IMR-90 (cell line): Measurements from ENCODE around the gene RFX4. TPM values are rescaled to one million over a fixed set of nuclear protein-coding genes. Genes with fewer than 3 reads are reported as not detected.

ENCODE experiments used
- ATAC-seq: fragments of 200-7000 bp; cut with Tn5 transposase; 2 replicates; pipeline ENCODE4 v1.9.1; 2020; ENCODE audit warnings: low read depth, mild to moderate bottlenecking, moderate library complexity
- BruUV-seq: library from RNA; stranded (reverse); fragments of 400-500 nt; replicated peaks from 2 replicates; lab custom pipeline; 2021; lab: Mats Ljungman, UMichigan
- CTCF ChIA-PET: fragments of 300-600 bp; formaldehyde crosslinking; extraction: SDS; loops from one replicate; lab custom pipeline; 2021; ENCODE audit warnings: antibody characterized with exemption; lab: Yijun Ruan, JAX
- POLR2A ChIA-PET: fragments of 300-600 bp; sonication (Branson Sonifier 250); formaldehyde crosslinking; loops from one replicate; lab custom pipeline; 2022; ENCODE audit warnings: antibody characterized with exemption; ENCODE audit not compliant: unreplicated experiment; lab: Charles Lee
- DNase-seq: peaks from one replicate; pipeline ENCODE4 v3.0.0; 2013
- H2AFZ ChIP-seq: replicated peaks from 2 replicates; pipeline ENCODE3; 2013; ENCODE audit warnings: low read length, mild to moderate bottlenecking; ENCODE audit not compliant: poor library complexity
- H2AK5ac ChIP-seq: 2 replicates; pipeline ENCODE4 v1.6.1; 2013; ENCODE audit warnings: low read depth, low read length, inconsistent platforms
- H2AK9ac ChIP-seq: replicated peaks from 2 replicates; pipeline ENCODE3; 2013; ENCODE audit warnings: mild to moderate bottlenecking, low read depth, low read length, moderate library complexity; ENCODE audit not compliant: poor library complexity
- H2BK120ac ChIP-seq: 2 replicates; pipeline ENCODE4 v1.6.1; 2013; ENCODE audit warnings: low read depth, low read length, inconsistent platforms
- H2BK15ac ChIP-seq: 3 replicates; pipeline ENCODE4 v1.6.1; 2013; ENCODE audit warnings: low read depth, low read length, inconsistent platforms
- H2BK20ac ChIP-seq: 2 replicates; pipeline ENCODE4 v1.6.1; 2013; ENCODE audit warnings: low read depth, mild to moderate bottlenecking, inconsistent platforms, low read length, moderate library complexity
- H2BK5ac ChIP-seq: 2 replicates; pipeline ENCODE4 v1.6.1; 2013; ENCODE audit warnings: mild to moderate bottlenecking, low read depth, low read length, inconsistent platforms; ENCODE audit not compliant: poor library complexity, severe bottlenecking
- H3K14ac ChIP-seq: replicated peaks from 2 replicates; pipeline ENCODE4 v1.6.1; 2013; ENCODE audit warnings: low read depth, low read length, inconsistent platforms
- H3K18ac ChIP-seq: 2 replicates; pipeline ENCODE4 v1.6.1; 2013; ENCODE audit warnings: low read depth, low read length, control low read depth
- H3K23ac ChIP-seq: 2 replicates; pipeline ENCODE4 v1.6.1; 2013; ENCODE audit warnings: low read depth, low read length, inconsistent platforms
- H3K27ac ChIP-seq: 2 replicates; pipeline ENCODE4 v1.5.1; 2013; ENCODE audit warnings: mild to moderate bottlenecking, control low read depth, low read length; ENCODE audit not compliant: insufficient read depth
- H3K27me3 ChIP-seq: 2 replicates; pipeline ENCODE4 v1.6.1; 2013; ENCODE audit warnings: low read length; ENCODE audit not compliant: control insufficient read depth, insufficient read depth
- H3K36me3 ChIP-seq: 2 replicates; pipeline ENCODE4 v1.6.1; 2013; ENCODE audit warnings: low read length, mixed read lengths; ENCODE audit not compliant: control insufficient read depth, insufficient read depth
- H3K4ac ChIP-seq: 2 replicates; pipeline ENCODE4 v1.6.1; 2013; ENCODE audit warnings: low read depth, low read length, inconsistent platforms
- H3K4me1 ChIP-seq: 2 replicates; pipeline ENCODE4 v1.6.1; 2013; ENCODE audit warnings: low read length, mixed read lengths; ENCODE audit not compliant: control insufficient read depth, insufficient read depth
- H3K4me2 ChIP-seq: 2 replicates; pipeline ENCODE4 v1.6.1; 2013; ENCODE audit warnings: low read depth, mild to moderate bottlenecking, control low read depth, low read length, moderate library complexity
- H3K4me3 ChIP-seq: 2 replicates; pipeline ENCODE4 v1.5.1; 2013; ENCODE audit warnings: low read depth, mild to moderate bottlenecking, control low read depth, low read length, moderate library complexity; ENCODE audit not compliant: insufficient read depth
- H3K56ac ChIP-seq: 2 replicates; pipeline ENCODE4 v1.6.1; 2013; ENCODE audit warnings: low read length, inconsistent platforms; ENCODE audit not compliant: insufficient read depth; ENCODE audit errors: extremely low read depth
- H3K79me1 ChIP-seq, 2 experiments: 2 replicates each; pipeline ENCODE4 v1.6.1; 2013; ENCODE audit warnings: low read length in 2 of 2, inconsistent platforms in 1 of 2, low read depth in 1 of 2
- H3K9ac ChIP-seq: 2 replicates; pipeline ENCODE4 v1.6.1; 2013; ENCODE audit warnings: low read depth, low read length, control low read depth
- H3K9me1 ChIP-seq: 2 replicates; pipeline ENCODE4 v1.6.1; 2013; ENCODE audit warnings: low read length, inconsistent platforms; ENCODE audit not compliant: insufficient read depth
- H3K9me3 ChIP-seq: 2 replicates; pipeline ENCODE4 v1.6.1; 2013; ENCODE audit warnings: low read length; ENCODE audit not compliant: control insufficient read depth, insufficient read depth
- H4K20me1 ChIP-seq: 2 replicates; pipeline ENCODE4 v1.6.1; 2013; ENCODE audit warnings: low read length, inconsistent platforms; ENCODE audit not compliant: insufficient read depth
- H4K5ac ChIP-seq: 2 replicates; pipeline ENCODE4 v1.6.1; 2013; ENCODE audit warnings: mild to moderate bottlenecking, low read depth, low read length, control low read depth
- H4K8ac ChIP-seq, 2 experiments: 2 replicates each; pipeline ENCODE4 v1.6.1; 2013; ENCODE audit warnings: low read depth in 2 of 2, low read length in 2 of 2, control low read depth in 1 of 2, inconsistent platforms in 1 of 2
- H4K91ac ChIP-seq: 2 replicates; pipeline ENCODE4 v1.6.1; 2013; ENCODE audit warnings: low read depth, low read length, inconsistent platforms; ENCODE audit not compliant: insufficient read depth
- CEBPB ChIP-seq: IDR thresholded peaks from 2 replicates; pipeline ENCODE4 v1.6.1; 2012; ENCODE audit warnings: low read depth, low read length, improper control_type of control experiment
- MXI1 ChIP-seq: IDR thresholded peaks from 2 replicates; pipeline ENCODE4 v1.6.1; 2012; ENCODE audit warnings: low read depth, mild to moderate bottlenecking, low read length, moderate library complexity, borderline replicate concordance
- SMC3 ChIP-seq: fragments of 150-350 bp; IDR thresholded peaks from 2 replicates; pipeline ENCODE4 v1.6.1; 2016; ENCODE audit warnings: low read depth, mild to moderate bottlenecking, antibody characterized with exemption, low read length, moderate library complexity
- WGBS, 2 experiments: methylation state at CpG; one replicate each; pipeline versions ENCODE4 v1.1.5 to v1.1.7; 2013; ENCODE audit warnings: missing lambda C conversion rate in 2 of 2; ENCODE audit not compliant: insufficient read length in 1 of 2; ENCODE audit errors: extremely low coverage in 2 of 2; 5-methylcytosine and 5-hydroxymethylcytosine counted together
- dilution Hi-C: fragments of 300-500 bp; cut with HindIII; formaldehyde crosslinking; loops from one replicate; pipeline ENCODE4 v1.14.3; 2018; ENCODE audit warnings: low sequenced_read_pairs; ENCODE audit not compliant: unreplicated experiment
- in situ Hi-C: fragments of 300-500 bp; cut with MboI; formaldehyde crosslinking; loops from 3 replicates; pipeline ENCODE4 v1.14.3; 2019; ENCODE audit warnings: low sequenced_read_pairs, inconsistent platforms, mixed read lengths
- intact Hi-C: fragments of 100-400 bp; cut with micrococcal nuclease; formaldehyde crosslinking; loops from 2 replicates; pipeline ENCODE4 v1.10.0; 2022
- polyA plus RNA-seq, 3 experiments: library from polyadenylated mRNA; depleted of rRNA; stranded (reverse); fragments of >200 nt; gene quantifications; 2 replicates each; pipeline ENCODE4 v1.2.3, GENCODE V29; 2012; ENCODE audit warnings: low replicate concordance in 1 of 3
- total RNA-seq: library from RNA; depleted of rRNA; stranded (reverse); fragments of >200 nt; gene quantifications from 2 replicates; pipeline ENCODE4 v1.2.3, GENCODE V29; 2012
- TF ChIP-seq, protein P1 (sequence below): fragments of 150-350 bp; IDR thresholded peaks from 2 replicates; pipeline ENCODE4 v1.6.1; 2017; ENCODE audit warnings: mild to moderate bottlenecking, antibody characterized with exemption, low read length, low read depth

The RFX4 gene
- total and polyA plus RNA-seq, 2 of the 4 experiments (the other 2 are of a cell fraction) = not detected

DNA sequence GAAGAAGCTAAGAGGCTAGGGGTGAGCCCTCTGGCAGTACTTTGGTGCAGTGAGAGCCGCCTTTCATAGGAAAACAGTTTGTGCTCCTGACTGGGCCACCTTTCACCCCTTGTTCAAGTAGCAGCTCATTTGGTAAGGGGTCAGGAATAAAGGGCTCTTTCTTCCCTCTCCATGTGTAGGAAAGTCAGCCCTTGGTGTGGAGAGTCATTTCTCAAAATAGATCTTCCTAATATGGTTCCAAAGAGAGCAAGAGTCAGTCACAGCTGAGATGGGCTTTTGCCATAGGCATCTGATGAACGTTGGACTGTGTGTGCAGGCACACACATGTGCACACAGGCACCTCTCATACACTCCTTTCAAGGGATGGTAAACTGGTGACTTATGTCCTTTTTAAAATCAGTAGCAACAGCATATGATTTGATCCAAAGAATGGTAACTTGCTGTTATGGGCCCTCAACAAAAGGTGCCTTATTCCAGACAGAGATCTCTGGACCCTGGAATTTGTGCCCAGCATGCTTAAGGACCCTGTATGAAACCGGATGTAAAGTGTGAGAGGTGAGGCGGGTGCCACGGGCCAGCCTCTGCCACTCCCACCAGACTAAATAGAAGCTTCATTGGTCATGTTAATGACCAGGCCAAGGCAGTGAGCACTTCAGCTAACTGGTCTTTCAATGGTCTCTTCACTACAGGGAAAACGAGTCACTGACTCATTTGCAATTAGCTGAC is 175.0 kb downstream of the RFX4 start:
- H3K18ac ChIP-seq = no peak overlapping the region
- no peak overlapping the region for H2BK5ac ChIP-seq
- DNase-seq (no peak), ATAC-seq (no peak)
- no peaks in the 10 kb centered on the region for H4K20me1 ChIP-seq
- intact Hi-C loops (no loop called here), in situ Hi-C loops (no loop called here), dilution Hi-C loops (no loop called here)
- no peaks in the 10 kb centered on the region for H3K9me1 ChIP-seq
- no peak overlapping the region for H2AK5ac ChIP-seq
- no peak overlapping the region for H3K23ac ChIP-seq
- no peaks in the 10 kb centered on the region for H3K4me1 ChIP-seq
- no peak overlapping the region for H2BK15ac ChIP-seq
- H3K56ac ChIP-seq = no peak overlapping the region
- H2BK20ac ChIP-seq = no peak overlapping the region
- H3K4ac ChIP-seq = no peak overlapping the region
- TF ChIP-seq CEBPB (no peak), SMC3 (no peak), MXI1 (no peak)
- TF ChIP-seq, protein P1, sequence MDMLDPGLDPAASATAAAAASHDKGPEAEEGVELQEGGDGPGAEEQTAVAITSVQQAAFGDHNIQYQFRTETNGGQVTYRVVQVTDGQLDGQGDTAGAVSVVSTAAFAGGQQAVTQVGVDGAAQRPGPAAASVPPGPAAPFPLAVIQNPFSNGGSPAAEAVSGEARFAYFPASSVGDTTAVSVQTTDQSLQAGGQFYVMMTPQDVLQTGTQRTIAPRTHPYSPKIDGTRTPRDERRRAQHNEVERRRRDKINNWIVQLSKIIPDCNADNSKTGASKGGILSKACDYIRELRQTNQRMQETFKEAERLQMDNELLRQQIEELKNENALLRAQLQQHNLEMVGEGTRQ = no peak
- H3K4me3 ChIP-seq = no peak overlapping the region
- H3K14ac ChIP-seq = no peak overlapping the region
- H4K5ac ChIP-seq = no peak overlapping the region
- no peaks in the 10 kb centered on the region for H3K79me1 ChIP-seq
- no peaks in the 10 kb centered on the region for H3K36me3 ChIP-seq
- no peak overlapping the region for H4K8ac ChIP-seq
- H3K9me3 ChIP-seq = no peaks in the 10 kb centered on the region
- H4K91ac ChIP-seq = no peak overlapping the region
- no peak overlapping the region for H3K4me2 ChIP-seq
- ChIA-PET CTCF (no interaction called here), POLR2A (no interaction called here)
- no TSS peak for BruUV-seq
- H2AFZ ChIP-seq = no peak overlapping the region
- no peak overlapping the region for H3K9ac ChIP-seq
- H2BK120ac ChIP-seq = no peak overlapping the region
- WGBS, 2 experiments = no CpG with 5 or more reads among the region's 6 CpGs
- peak overlapping the region; percentile 35 for H2AK9ac ChIP-seq
- no peak overlapping the region for H3K27ac ChIP-seq
- H3K27me3 ChIP-seq = peaks cover 2% of the 10 kb centered on the region
